DMS 273 treated with DMSO at 0.1 percent for 48 hours (cell line): Measurements from ENCODE around the gene ATXN10.
"Not testable (repeated sequence)": the region's sequence is repeated elsewhere in the genome, so short reads cannot be mapped to it uniquely, and the experiment has no call there.

Experiments
- DNase-seq: peaks from one replicate; lab custom pipeline; 2025; lab: John Stamatoyannopoulos, UW

ATXN10 gene

DNA sequence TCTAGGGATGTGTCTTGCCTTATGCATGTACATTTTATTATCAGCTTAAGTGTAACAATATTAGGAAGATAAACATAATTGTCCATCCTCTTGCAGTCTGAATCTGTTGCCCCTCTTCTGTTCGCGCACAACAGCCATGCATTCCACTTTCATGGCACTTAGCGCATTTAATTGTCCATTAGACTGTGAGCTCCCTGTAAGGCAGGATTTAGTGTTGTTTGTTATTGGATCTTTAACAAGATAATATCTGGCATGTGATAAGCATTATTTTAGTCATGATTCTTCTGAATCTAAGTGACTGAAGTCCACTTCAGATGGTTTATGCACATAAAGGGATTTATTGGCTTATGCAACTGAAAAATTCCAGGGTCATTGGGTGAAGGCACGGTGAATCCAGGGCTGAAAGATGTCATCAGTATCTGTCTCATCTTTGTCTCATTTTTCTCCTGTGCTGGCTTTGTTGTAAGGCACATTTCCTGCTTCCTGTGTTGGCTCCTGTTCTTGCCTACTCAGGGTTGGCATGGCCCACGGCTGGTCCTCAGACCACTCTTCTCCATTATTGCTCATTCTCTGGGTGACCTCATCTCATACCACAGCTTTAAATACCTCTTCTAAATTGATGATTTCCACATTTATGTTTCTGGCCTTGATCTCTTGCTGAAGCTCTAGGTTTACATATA is 37.6 kb downstream of the ATXN10 start:
- DNase-seq, result no peak

DNA sequence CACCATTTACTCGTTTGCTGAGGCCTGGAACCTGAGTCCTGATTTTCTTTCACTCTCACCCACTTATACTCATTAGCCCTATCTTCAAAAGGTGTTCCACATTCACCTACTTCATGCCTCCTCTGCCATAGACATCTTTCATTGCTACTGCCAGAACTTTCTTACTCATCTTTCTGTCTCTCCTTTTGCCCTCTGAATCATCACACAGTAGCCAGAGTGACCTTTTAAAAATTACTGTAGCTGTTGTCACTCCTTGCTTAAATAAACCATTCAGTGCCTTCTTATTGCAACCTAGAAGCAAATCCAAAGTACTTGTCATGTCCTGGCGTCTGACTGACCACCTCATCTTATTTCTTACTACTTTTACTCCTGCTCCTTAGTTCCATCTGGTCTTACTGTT is 38.2 kb downstream of the ATXN10 start:
- DNase-seq, result no peak

DNA sequence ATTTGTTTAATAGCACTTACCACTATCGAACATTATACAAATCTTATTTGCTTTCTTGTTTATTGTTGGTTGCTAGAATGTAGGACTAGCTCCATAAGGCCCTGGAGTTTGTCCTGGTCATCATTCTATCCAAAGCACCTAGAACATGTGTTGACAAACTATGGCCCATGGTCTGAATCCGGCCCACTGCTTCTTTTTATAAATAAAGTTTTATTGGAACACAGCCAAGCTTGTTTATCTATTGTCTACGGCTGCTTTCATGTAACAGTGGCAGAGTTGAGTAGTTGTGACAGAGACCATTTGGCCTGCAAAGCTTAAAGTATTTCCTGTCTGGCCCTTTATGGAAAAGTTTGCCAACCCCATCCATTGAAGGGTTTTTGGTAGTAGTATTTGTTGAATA is 38.8 kb downstream of the ATXN10 start:
- no peak for DNase-seq

DNA sequence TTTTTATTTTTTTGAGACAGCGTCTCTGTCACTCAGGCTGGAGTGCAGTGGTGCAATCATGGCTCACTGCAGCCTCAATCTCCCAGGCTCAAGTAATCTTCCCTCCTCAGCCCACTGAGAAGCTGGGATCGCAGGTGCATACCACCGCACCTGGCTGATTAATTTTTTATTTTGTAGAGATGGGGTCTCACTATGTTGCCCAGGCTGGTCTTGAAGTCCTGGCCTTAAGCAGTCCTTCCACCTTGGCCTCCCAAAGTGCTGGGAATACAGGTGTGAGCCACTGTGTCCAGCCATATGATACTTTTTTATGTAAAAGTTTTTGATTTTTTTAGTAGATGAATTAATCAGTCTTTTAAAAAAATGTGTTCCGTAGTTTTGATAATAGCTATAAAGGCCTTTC is 42.8 kb downstream of the ATXN10 start:
- not testable (repeated sequence) for DNase-seq

DNA sequence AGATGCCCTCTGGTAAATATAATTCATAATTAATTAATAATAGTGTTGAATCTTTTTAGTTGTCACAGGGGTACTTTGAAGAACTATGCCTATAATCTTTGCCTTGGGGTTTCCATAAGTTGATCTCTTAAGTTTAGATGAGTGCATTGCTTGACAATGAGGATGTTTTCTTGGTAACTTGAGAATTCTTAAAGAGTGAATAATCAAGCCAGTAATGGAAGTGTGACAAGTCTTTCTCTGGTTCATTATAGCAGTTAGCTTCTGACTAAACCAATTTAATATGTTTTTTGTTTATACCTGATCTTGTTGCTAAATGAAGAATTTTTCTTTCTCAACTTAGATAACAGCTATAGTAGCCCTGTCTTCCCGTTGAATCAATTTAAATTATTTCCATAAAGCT is 46.2 kb downstream of the ATXN10 start:
- no peak for DNase-seq

DNA sequence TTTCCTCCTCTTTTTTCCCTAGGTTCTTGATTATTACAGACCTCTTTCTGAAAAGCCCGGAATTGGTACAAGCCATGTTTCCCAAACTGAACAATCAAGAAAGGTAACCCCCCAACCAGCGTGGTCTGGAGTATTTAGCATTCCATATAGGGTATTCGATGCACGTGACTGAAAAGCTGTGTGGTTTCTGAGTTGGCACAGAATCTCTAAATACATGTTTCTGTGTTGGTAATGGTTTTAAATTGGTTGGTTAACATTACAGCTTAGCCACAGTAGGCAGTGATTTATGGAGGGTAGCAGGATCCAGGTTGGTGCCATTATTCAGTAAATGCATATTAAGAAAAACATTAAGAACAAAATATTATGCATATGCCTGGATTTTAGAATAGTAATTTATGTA is 46.8 kb downstream of the ATXN10 start:
- no peak for DNase-seq

DNA sequence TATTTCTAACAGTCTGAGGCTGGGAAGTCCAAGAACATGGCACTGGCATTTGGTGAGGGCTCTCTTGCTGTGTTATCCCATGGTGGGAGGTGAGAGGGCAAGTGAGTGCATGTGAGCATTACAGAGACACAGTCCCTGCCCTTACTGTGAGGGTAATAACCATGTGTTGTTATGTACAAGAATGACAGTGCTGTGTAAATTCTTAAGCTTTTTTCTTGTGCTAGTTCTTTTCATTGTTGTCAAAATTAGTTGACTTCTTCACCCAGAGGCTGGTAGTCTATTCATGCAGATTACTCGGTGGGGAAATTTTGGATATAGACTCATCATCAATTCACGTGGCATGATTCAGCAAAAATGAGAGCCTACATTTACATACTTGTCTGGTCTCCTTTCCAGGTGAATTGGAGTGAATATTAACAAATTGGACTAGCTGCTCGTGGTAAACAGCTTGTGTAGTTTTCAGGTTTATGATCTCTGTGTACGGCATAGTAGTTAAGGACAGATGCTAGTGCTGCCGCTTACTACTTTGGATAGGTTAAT is 49.3 kb downstream of the ATXN10 start:
- no peak for DNase-seq

DNA sequence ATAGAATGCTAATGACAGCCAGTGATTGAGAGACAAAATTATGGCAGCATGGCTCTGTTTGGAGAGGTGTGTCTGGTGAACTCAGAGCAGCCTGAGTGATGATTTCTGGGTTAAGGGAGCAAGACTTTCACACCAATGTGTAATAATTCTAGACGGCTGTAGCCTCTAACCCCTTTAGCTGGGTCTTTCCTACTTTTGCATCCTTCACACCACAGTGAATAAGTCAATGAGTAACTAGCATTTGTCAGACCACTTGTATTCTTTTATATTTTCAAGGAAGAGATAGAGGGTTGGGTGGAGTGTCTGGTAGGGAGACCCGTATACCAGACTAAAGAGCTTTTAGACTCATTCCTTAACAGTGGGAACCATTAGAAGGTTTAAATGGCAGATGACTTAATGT is 50.4 kb downstream of the ATXN10 start:
- DNase-seq, result no peak

DNA sequence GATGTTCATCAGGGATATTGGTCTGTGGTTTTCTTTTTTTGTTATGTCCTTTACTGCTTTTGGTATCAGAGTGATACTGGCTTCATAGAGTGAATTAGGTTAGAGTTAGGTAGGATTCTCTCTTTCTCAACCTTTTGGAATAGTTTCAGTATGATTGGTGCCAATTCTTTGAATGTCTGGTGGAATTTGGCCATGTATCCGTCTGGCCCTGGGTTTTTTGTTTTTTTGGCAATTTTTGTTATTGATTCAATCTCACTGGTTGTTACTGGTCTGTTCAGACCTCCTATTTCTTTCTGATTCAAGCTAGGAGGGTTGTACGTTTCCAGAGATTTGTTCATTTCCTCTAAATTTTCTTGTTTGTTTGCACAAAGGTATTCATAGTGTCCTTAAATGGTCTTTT is 54.4 kb downstream of the ATXN10 start:
- no peak for DNase-seq

DNA sequence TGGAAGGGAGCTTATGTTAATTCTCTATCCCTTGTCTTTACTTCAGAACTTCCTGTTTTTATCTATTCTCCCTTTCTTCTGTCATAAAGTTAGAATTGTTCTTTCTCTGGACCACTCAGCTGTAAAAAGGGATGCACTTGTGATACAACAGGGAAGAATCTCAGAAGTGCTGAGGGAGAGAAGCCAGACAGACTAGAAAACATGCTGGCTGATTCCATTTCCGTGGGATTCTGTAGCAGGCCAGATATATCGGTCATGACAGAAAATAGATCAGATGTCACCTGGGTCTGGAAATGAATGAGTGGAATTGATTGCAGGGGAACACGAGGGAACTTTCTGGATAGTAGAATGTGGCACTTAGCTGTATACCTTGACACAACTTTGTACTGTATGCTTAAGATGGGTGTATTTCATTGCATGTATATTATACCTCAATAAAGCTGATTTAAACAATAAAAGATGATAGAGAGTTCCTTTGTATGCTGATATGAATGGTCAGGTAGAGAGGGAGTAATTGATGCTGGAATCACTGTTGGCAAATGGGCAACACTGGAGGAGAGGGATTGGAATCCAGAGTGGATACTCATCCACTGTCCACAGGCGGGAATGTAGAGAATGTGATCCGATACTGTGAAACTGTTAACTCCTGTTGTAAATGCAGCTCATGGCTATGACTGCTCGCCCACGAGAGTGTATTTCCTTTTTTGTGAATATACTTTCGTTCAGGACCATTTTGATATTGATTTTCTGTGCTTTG is 59.6 kb downstream of the ATXN10 start:
- no peak for DNase-seq

DNA sequence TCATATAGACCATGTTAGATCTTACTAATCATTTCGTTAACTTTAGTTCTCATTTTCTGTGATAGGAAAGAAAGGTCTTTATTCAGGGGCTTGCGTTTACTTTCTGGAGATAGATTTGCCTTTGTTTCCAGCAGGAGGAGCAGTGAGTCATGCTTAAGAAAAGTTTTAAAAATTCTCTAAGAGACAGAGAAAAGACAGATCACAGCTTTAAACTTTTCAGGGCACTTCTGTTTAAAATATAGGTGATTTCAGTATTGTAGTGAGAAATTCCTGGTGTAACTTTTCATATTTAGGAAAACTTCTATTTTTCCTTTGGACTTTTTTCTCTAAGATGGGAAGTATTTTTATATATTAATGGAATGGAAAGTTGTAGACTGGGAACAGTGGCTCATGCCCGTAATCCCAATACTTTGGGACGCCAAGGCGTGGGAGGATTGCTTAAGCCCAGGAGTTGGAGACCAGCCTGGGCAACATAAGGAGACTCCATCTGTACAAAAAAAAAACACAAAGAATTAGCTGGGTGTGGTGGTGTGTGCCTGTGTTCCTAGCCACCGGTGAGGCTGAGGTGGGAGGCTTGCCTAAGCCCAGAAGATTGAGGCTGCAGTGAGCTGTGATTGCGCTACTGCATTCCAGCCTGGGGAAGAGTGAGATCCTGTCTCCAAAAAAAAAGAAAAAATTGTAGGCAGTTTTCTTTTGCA is 60.3 kb downstream of the ATXN10 start:
- no peak for DNase-seq

DNA sequence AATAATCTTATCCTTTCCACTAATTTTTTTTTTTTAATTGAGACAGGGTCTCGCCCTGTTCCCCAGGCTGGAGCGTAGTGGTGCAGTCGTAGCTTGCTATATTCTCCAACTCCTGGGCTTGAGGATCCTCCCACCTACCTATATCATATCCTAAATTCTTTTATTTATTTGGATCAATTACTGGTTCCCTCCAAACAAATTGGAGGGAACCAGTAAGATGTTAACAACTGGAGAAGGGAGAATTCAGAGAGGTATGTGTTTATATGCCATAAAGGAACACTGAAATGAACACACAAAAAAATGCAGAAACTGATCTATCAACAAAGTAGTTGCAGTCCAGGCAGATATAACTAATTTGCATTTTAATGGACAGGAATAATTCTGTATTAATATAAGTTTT is 63.6 kb downstream of the ATXN10 start:
- DNase-seq, result no peak

DNA sequence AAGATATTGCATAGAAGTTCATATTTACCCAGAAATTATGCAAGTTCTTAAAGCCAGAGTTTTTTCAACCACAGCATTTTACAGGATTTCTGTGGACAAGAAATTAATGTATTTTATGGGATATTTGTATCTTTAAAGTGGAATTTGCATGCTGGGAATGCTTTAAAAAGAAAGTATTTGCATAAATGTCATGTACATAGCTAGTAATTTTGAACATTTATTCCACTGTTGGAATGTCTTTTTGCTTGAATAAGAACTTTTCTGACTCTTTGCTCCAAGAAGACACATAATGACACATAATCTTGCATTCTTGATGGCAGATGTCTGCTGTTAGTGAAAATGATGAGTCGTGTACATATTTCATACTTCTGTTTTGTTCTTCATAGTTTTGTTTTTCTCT is 66.6 kb downstream of the ATXN10 start:
- DNase-seq, result no peak

DNA sequence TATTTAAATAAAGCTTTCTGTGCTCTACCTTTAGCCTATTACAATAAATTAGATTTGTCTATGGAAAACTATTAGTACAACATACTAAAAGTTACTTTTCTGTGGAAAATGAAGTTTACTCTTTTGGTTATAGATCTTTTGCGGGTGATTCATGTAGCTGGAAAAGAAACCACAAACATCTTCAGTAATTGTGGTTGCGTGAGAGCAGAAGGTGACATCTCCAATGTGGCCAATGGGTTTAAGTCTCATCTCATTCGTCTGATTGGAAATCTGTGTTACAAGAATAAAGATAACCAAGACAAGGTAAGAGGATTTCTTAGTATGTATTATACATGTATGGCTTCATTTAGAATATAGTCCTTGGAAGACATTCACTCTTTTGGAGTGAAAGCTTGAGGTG is 68.6 kb downstream of the ATXN10 start:
- no peak for DNase-seq

DNA sequence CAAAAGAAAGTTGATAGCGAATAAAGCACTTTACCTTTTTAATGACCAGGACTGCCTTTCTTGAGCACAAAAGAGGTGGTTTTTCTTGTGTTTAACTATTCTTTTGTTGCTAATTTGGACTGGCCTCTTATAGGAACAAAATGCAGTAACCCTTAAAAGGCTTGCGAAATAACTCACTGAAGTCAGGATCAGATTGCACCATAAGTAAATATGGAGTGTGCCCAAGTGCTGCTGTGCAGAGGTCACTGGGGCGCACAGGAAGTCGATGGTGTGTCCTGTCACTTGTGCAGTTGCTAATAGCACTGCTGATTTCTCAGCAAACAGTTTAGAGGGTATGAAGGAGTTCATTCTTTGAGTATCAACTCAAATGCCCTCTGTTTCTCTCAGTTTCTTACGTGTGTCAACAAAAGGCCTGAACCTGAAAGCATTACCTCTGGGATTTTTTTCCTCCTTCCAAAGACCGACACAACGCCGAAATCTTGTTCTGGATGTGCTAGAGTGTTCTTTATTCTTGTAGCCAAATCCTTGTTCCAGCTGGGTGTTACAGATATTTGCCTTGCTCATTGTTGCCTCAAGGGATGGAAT is 71.3 kb downstream of the ATXN10 start:
- no peak for DNase-seq

DNA sequence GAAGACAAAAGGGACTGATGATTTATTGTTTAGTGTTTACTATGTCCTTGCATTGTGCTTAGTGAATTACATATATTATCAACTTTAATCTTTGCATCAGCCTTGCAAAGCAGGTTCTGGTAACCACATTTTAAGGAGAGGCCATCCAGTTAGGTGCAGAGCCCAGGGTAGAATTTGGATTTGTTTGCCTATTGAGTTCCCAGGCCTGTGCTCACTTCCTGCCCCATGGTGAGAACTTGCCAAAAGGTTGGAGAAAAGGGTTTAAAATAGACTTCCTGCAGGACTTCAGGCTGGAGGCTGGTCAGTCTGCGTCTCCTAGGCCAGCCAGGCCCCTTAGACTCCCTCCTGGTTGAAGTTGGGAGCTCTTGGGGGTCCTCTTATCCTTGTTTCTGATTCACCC is 72.1 kb downstream of the ATXN10 start:
- DNase-seq, result no peak

DNA sequence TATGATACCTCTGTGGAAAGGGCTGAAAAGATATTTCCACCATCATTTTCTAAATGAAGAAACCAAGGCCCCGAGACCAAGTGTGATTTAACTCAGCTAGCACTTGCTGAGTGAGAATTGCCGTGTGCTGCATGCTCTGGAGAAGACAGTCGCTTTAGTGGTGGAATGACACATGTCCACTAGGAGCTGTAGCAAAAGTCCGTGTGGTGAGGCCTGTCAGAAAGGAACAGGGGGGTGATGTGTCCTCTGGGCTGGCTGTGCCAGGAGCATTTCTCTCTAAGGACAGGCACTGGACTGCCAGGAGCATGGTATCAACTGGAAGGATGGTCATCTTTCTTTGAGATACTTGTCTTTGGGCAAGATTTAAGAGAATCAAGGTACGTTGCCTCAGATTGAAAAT is 72.8 kb downstream of the ATXN10 start:
- no peak for DNase-seq

DNA sequence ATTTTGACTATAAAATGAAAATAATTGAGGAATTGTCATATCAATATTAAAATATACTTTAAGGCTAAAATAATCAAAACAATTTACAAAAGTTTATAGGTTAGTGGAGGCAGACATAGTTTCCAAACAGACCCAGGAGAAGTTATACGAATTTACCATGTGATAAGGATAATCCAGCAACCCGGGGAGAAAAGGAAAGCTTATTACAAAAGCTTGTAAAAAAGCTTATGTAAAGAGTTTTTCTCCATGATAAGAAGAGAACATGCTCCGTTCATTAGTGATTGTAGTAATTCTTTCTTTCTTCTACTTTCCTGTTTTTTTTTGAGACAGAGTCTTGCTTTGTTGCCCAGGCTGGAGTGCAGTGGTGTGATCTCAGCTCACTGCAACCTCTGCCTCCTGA is 79.0 kb downstream of the ATXN10 start:
- no peak for DNase-seq

DNA sequence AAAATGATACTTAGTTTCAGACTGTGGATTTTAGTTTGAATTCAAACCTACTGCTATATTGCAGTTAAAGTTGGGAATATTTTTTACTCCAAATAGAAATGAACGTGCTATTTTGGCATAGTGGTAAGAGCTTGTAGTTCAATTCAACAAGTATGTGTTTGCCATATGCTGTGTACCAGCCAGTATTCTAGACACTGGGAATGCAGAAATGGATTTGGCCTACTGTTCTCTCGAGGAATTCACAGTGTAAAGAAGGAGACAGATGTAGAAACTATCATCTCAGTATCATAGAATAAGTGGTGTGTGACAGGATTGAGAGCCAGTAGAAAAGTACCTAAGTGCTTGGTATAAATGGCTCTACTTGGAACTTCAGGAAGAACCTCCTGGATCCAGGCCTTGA is 80.4 kb downstream of the ATXN10 start:
- no peak for DNase-seq

DNA sequence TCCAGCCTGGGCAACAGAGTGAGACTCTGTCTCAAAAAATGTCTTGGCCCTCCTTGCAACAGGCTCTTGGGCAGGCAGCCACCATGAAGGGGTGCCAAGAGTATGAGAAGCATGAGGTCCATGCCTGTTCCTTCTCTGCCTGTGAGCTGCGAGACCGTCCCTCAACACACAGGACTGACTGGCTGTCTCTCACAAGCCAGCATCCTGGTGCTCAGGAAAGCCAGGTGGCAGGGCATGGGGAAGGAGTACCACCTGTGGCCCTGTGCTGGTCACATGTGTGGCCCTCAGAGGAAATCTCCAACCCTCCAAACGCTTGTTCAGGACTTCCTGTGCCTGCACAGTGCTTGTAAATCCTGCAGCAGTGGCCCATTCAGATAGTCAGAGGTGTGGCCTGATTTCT is 83.2 kb downstream of the ATXN10 start:
- no peak for DNase-seq

DNA sequence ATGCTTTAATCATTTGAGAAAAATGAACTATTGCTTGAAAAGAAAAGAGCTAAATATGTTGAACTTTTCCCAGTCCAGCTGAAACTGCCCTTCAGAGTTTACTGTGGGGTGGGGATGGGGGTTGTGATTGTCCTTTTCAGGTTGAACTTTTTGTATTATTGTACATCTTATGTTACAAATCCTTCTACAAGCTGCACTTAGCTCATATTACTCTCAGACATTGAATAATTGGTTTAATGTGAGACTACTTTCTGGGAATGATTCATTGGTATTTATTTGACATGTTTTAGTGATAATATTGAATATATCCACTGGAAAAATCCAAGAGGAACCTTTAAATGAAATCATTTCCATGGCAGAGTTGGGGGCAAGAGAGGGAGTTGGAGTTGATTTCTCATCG is 84.9 kb downstream of the ATXN10 start:
- DNase-seq, result no peak

DNA sequence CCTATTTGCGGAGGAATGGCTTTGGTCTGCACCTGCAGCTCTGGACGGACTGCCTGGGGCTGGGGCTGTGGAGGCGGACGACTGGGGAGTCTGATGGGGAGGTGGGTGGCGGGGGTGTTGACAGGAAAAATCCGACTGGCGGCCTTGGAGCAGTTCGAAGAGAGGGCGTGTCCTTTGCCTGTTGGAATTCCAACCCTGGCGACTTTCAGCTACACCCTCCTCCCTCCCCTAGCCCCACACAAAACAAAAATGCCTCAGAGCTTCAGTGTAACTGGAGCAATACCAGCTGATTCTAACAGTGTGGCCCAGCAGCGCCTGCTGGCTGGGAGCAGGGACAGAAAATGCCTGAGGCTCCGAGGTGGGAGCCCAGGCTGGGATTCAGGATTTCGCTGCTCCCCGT is 85.4 kb downstream of the ATXN10 start:
- DNase-seq, result no peak

DNA sequence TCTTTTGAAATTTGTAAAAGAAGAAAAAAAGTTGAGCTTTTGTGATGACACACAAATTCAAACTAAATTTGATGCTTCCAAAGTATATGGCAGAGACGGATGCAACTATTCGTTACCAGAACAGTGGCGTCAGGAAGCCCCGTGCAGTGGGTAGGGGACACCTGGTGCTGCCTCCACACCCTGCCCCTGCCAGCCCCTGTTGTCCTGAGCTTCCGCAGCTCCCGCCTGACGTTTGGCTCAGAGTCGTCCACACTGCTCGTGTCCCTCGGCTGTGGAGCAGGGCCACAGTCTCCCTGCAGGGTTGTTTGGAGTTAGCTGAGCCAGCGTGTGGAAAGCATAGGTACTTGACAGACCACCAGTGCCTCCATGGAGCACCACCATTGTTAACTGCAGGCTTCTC is 86.3 kb downstream of the ATXN10 start:
- DNase-seq, result no peak
